NB4 (cell line): Measurements from ENCODE around the gene CPNE2.

Experiments
- POLR2A ChIP-seq: IDR thresholded peaks from 2 replicates; pipeline ENCODE4 v1.6.1; 2011; ENCODE audit warnings: mild to moderate bottlenecking; ENCODE audit not compliant: insufficient read length; ENCODE audit errors: extremely low read depth
- TF ChIP-seq, protein P1 (sequence below): IDR thresholded peaks from 2 replicates; pipeline ENCODE4 v1.6.1; 2011; ENCODE audit warnings: low read depth, low read length
- TF ChIP-seq, protein P2 (sequence below): IDR thresholded peaks from one replicate; pipeline ENCODE4 v1.5.1; 2012; ENCODE audit warnings: low read depth, low read length

DNA sequence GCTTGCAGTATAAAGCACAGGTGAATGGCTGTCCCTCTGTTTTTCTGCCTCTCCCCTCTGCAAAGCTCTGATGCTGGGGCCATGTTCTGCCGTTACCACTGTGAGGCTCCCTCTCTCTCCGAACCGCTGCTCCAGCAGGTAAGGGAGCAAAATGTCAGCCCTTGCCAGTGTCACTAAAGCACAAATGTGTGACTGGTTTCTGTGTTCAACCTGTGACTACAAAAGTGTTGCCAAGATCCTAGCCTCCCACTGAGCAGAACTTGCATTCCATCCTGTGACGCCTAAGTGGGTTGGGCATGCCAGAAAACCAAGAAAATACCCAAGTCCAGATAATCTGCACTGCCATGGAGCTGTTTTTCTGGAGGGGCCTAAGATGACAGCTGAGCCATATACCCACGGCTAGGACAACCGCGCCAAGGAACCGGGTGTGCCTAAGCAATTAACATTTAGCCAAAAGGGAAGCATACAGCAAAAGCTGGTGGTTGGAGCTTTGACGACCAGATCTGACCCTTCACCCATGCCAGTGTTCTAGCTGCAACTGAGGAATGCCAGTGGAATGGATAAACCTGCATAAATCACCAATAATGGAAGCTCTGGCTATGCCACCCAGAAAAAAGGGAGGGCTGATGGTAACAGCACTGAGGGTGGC lies 58.4 kb downstream of the CPNE2 start:
- TF ChIP-seq, protein P1, sequence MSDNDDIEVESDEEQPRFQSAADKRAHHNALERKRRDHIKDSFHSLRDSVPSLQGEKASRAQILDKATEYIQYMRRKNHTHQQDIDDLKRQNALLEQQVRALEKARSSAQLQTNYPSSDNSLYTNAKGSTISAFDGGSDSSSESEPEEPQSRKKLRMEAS, result no peak
- TF ChIP-seq, protein P2, sequence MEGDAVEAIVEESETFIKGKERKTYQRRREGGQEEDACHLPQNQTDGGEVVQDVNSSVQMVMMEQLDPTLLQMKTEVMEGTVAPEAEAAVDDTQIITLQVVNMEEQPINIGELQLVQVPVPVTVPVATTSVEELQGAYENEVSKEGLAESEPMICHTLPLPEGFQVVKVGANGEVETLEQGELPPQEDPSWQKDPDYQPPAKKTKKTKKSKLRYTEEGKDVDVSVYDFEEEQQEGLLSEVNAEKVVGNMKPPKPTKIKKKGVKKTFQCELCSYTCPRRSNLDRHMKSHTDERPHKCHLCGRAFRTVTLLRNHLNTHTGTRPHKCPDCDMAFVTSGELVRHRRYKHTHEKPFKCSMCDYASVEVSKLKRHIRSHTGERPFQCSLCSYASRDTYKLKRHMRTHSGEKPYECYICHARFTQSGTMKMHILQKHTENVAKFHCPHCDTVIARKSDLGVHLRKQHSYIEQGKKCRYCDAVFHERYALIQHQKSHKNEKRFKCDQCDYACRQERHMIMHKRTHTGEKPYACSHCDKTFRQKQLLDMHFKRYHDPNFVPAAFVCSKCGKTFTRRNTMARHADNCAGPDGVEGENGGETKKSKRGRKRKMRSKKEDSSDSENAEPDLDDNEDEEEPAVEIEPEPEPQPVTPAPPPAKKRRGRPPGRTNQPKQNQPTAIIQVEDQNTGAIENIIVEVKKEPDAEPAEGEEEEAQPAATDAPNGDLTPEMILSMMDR, result no peak
- no peak for TF ChIP-seq POLR2A
